ENCODE data around the gene PRR22.
"Not testable (repeated sequence)": the region's sequence is repeated elsewhere in the genome, so short reads cannot be mapped to it uniquely, and the experiment has no call there.

The PRR22 gene

GRCh38 chr19:5751709-5752108, 32.8 kb downstream of the PRR22 start:
- TF ChIP-seq, protein P1, sequence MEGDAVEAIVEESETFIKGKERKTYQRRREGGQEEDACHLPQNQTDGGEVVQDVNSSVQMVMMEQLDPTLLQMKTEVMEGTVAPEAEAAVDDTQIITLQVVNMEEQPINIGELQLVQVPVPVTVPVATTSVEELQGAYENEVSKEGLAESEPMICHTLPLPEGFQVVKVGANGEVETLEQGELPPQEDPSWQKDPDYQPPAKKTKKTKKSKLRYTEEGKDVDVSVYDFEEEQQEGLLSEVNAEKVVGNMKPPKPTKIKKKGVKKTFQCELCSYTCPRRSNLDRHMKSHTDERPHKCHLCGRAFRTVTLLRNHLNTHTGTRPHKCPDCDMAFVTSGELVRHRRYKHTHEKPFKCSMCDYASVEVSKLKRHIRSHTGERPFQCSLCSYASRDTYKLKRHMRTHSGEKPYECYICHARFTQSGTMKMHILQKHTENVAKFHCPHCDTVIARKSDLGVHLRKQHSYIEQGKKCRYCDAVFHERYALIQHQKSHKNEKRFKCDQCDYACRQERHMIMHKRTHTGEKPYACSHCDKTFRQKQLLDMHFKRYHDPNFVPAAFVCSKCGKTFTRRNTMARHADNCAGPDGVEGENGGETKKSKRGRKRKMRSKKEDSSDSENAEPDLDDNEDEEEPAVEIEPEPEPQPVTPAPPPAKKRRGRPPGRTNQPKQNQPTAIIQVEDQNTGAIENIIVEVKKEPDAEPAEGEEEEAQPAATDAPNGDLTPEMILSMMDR (IDR thresholded peaks at IDR 0.05): no peak
- Histone ChIP-seq H3K4me3 (ENCODE audit: low read depth in 1 of 2, low read length in 1 of 2) (no peak overlapping the region), H3K9me3 (no peaks in the 10 kb centered on the region), H3K27ac (no peak overlapping the region), H3K27me3 (no peaks in the 10 kb centered on the region), H3K36me3 (no peaks in the 10 kb centered on the region), H3K4me1 (ENCODE audit: control insufficient read depth in 1 of 2, insufficient read depth in 1 of 2, low read depth in 1 of 2, low read length in 1 of 2) (no peaks in the 10 kb centered on the region)

DNA sequence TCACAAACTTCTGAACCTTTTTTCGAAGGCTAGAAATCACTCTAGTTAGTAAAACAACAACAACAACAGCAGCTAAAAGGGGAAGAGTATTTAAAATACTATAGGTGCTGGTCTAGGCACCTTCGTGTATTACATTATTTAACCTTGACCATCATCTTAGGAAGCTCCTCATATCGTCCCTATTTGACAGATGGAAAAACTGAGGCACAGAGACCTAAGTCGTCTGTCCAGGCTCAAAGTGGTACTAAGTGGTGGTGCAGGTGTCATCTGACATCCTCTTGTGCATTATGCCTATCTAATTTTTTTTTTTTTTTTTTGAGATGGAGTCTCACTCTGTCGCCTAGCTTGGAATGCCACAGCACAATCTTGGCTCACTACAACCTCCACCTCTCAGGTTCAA, 35.0 kb downstream of the PRR22 start:
- Histone ChIP-seq H3K4me3 (ENCODE audit: low read depth in 1 of 2, low read length in 1 of 2) (no peak overlapping the region), H3K9me3 (no peaks in the 10 kb centered on the region), H3K36me3 (no peaks in the 10 kb centered on the region), H3K27me3 (peaks cover 6% of the 10 kb centered on the region), H3K27ac (no peak overlapping the region), H3K4me1 (ENCODE audit: control insufficient read depth in 1 of 2, insufficient read depth in 1 of 2, low read depth in 1 of 2, low read length in 1 of 2) (no peaks in the 10 kb centered on the region)
- TF ChIP-seq, protein P1 (IDR thresholded peaks at IDR 0.05): no peak

DNA sequence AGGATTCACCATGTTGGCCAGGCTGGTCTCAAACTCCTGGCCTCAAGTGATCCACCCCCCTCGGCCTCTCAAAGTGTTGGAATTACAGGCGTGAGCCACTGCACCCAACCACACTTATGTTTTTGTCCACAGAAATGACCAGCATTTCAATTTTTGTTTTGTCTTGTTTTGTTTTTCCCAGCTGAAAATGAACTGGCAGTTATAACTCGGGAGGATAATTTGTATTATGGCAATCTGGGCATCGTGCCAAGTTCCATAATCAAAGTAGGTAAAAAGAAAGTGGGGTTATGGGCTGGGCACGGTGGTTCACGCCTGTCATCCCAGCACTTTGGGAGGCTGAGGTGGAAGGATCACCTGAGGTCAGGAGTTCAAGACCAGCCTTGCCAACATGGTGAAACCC, 35.6 kb downstream of the PRR22 start:
- not testable (repeated sequence) for H3K4me1 ChIP-seq (ENCODE audit: control insufficient read depth in 1 of 2, insufficient read depth in 1 of 2, low read depth in 1 of 2, low read length in 1 of 2); H3K9me3 ChIP-seq; H3K36me3 ChIP-seq; H3K27ac ChIP-seq; H3K4me3 ChIP-seq (ENCODE audit: low read depth in 1 of 2, low read length in 1 of 2); H3K27me3 ChIP-seq

DNA sequence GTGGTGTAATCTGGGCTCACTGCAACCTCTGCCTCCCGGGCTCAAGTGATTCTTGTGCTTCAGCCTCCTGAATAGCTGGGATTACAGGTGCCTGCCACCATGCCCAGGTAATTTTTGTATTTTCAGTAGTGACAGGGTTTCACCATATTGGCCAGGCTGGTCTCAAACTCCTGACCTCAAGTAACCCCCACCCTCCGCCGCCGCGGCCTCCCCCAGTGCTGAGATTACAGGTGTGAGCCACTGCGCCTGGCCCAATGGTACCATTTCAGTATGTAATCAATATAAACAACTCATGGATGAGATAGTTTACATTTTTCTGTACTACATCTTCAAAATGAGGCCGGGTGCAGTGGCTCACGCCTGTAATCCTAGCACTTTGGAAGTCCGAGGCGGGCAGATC, 39.5 kb downstream of the PRR22 start:
- H3K4me3 ChIP-seq (ENCODE audit: low read depth in 1 of 2, low read length in 1 of 2); H3K27me3 ChIP-seq; H3K9me3 ChIP-seq; H3K36me3 ChIP-seq; H3K4me1 ChIP-seq (ENCODE audit: control insufficient read depth in 1 of 2, insufficient read depth in 1 of 2, low read depth in 1 of 2, low read length in 1 of 2); H3K27ac ChIP-seq: not testable (repeated sequence)

GRCh38 chr19:5743630-5744029, 40.9 kb downstream of the PRR22 start:
- Histone ChIP-seq H3K9me3 (no peaks in the 10 kb centered on the region), H3K27ac (no peak overlapping the region), H3K4me1 (ENCODE audit: control insufficient read depth in 1 of 2, insufficient read depth in 1 of 2, low read depth in 1 of 2, low read length in 1 of 2) (no peaks in the 10 kb centered on the region), H3K36me3 (no peaks in the 10 kb centered on the region), H3K27me3 (peaks cover 6% of the 10 kb centered on the region), H3K4me3 (ENCODE audit: low read depth in 1 of 2, low read length in 1 of 2) (no peak overlapping the region)
- TF ChIP-seq, protein P1 (IDR thresholded peaks at IDR 0.05): no peak

DNA sequence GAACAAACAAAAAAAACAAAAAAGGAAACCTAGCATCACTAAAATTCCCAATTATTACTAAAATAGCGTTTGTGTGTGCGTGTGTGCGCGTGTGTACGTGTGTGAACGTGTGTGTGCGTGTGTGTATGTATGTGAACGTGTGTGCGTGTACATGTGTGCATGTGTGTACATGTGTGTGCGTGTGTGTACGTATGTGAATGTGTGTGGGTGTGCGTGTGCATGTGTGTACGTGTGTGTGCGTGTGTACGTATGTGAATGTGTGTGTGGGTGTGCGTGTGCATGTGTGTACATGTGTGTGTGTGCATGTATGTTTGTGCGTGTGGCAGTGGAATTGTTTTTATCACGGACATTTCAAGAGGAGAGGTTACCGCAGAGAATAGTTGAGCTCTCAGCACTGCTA, 42.5 kb downstream of the PRR22 start:
- Histone ChIP-seq H3K4me1 (ENCODE audit: control insufficient read depth in 1 of 2, insufficient read depth in 1 of 2, low read depth in 1 of 2, low read length in 1 of 2) (no peaks in the 10 kb centered on the region), H3K27ac (no peak overlapping the region), H3K4me3 (ENCODE audit: low read depth in 1 of 2, low read length in 1 of 2) (no peak overlapping the region), H3K9me3 (no peaks in the 10 kb centered on the region), H3K27me3 (peaks cover 6% of the 10 kb centered on the region), H3K36me3 (no peaks in the 10 kb centered on the region)
- TF ChIP-seq, protein P1 (IDR thresholded peaks at IDR 0.05): no peak

GRCh38 chr19:5738423-5738822, 46.1 kb downstream of the PRR22 start:
- TF ChIP-seq, protein P1 (IDR thresholded peaks at IDR 0.05): no peak
- no peaks in the 10 kb centered on the region for H3K4me1 ChIP-seq (ENCODE audit: control insufficient read depth in 1 of 2, insufficient read depth in 1 of 2, low read depth in 1 of 2, low read length in 1 of 2)
- no peak overlapping the region for H3K4me3 ChIP-seq (ENCODE audit: low read depth in 1 of 2, low read length in 1 of 2)
- H3K27ac ChIP-seq: no peak overlapping the region
- no peaks in the 10 kb centered on the region for H3K36me3 ChIP-seq
- H3K9me3 ChIP-seq: no peaks in the 10 kb centered on the region
- H3K27me3 ChIP-seq: no peaks in the 10 kb centered on the region

GRCh38 chr19:5733172-5733571, 51.4 kb downstream of the PRR22 start:
- H3K9me3 ChIP-seq; H3K4me3 ChIP-seq (ENCODE audit: low read depth in 1 of 2, low read length in 1 of 2); H3K27ac ChIP-seq: not testable (repeated sequence)

More at GRCh38 chr19:5733172-5733571, 51.4 kb downstream of the PRR22 start:
- H3K27me3 ChIP-seq; H3K36me3 ChIP-seq; H3K4me1 ChIP-seq (ENCODE audit: control insufficient read depth in 1 of 2, insufficient read depth in 1 of 2, low read depth in 1 of 2, low read length in 1 of 2): not testable (repeated sequence)
